ENCODE results near the gene CACNA1F.

GRCh38 chrX:49192722-49193328 lies 40.3 kb downstream of the CACNA1F start:
- TF ChIP-seq, protein P1, sequence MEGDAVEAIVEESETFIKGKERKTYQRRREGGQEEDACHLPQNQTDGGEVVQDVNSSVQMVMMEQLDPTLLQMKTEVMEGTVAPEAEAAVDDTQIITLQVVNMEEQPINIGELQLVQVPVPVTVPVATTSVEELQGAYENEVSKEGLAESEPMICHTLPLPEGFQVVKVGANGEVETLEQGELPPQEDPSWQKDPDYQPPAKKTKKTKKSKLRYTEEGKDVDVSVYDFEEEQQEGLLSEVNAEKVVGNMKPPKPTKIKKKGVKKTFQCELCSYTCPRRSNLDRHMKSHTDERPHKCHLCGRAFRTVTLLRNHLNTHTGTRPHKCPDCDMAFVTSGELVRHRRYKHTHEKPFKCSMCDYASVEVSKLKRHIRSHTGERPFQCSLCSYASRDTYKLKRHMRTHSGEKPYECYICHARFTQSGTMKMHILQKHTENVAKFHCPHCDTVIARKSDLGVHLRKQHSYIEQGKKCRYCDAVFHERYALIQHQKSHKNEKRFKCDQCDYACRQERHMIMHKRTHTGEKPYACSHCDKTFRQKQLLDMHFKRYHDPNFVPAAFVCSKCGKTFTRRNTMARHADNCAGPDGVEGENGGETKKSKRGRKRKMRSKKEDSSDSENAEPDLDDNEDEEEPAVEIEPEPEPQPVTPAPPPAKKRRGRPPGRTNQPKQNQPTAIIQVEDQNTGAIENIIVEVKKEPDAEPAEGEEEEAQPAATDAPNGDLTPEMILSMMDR (IDR thresholded peaks at IDR 0.05) = peak in 1 of 2 donors; percentile 33
- TF ChIP-seq POLR2AphosphoS5 (IDR thresholded peaks at IDR 0.05) = no peak

Data from suprapubic skin (tissue), 3 donors.